IMR-90 (cell line): ENCODE results near the gene AMFR. TPM values are rescaled to one million over a fixed set of nuclear protein-coding genes. Genes with fewer than 3 reads are reported as not detected.

Source experiments
- ATAC-seq: fragments of 200-7000 bp; cut with Tn5 transposase; 2 replicates; pipeline ENCODE4 v1.9.1; 2020; ENCODE audit warnings: low read depth, mild to moderate bottlenecking, moderate library complexity
- BruUV-seq: library from RNA; stranded (reverse); fragments of 400-500 nt; replicated peaks from 2 replicates; lab custom pipeline; 2021; lab: Mats Ljungman, UMichigan
- CTCF ChIA-PET: fragments of 300-600 bp; formaldehyde crosslinking; extraction: SDS; loops from one replicate; lab custom pipeline; 2021; ENCODE audit warnings: antibody characterized with exemption; lab: Yijun Ruan, JAX
- POLR2A ChIA-PET: fragments of 300-600 bp; sonication (Branson Sonifier 250); formaldehyde crosslinking; loops from one replicate; lab custom pipeline; 2022; ENCODE audit warnings: antibody characterized with exemption; ENCODE audit not compliant: unreplicated experiment; lab: Charles Lee
- DNase-seq: peaks from one replicate; pipeline ENCODE4 v3.0.0; 2013
- H2AFZ ChIP-seq: replicated peaks from 2 replicates; pipeline ENCODE3; 2013; ENCODE audit warnings: low read length, mild to moderate bottlenecking; ENCODE audit not compliant: poor library complexity
- H2AK5ac ChIP-seq: 2 replicates; pipeline ENCODE4 v1.6.1; 2013; ENCODE audit warnings: low read depth, low read length, inconsistent platforms
- H2AK9ac ChIP-seq: replicated peaks from 2 replicates; pipeline ENCODE3; 2013; ENCODE audit warnings: mild to moderate bottlenecking, low read depth, low read length, moderate library complexity; ENCODE audit not compliant: poor library complexity
- H2BK120ac ChIP-seq: 2 replicates; pipeline ENCODE4 v1.6.1; 2013; ENCODE audit warnings: low read depth, low read length, inconsistent platforms
- H2BK15ac ChIP-seq: 3 replicates; pipeline ENCODE4 v1.6.1; 2013; ENCODE audit warnings: low read depth, low read length, inconsistent platforms
- H2BK20ac ChIP-seq: 2 replicates; pipeline ENCODE4 v1.6.1; 2013; ENCODE audit warnings: low read depth, mild to moderate bottlenecking, inconsistent platforms, low read length, moderate library complexity
- H2BK5ac ChIP-seq: 2 replicates; pipeline ENCODE4 v1.6.1; 2013; ENCODE audit warnings: mild to moderate bottlenecking, low read depth, low read length, inconsistent platforms; ENCODE audit not compliant: poor library complexity, severe bottlenecking
- H3K14ac ChIP-seq: replicated peaks from 2 replicates; pipeline ENCODE4 v1.6.1; 2013; ENCODE audit warnings: low read depth, low read length, inconsistent platforms
- H3K18ac ChIP-seq: 2 replicates; pipeline ENCODE4 v1.6.1; 2013; ENCODE audit warnings: low read depth, low read length, control low read depth
- H3K23ac ChIP-seq: 2 replicates; pipeline ENCODE4 v1.6.1; 2013; ENCODE audit warnings: low read depth, low read length, inconsistent platforms
- H3K27ac ChIP-seq: 2 replicates; pipeline ENCODE4 v1.5.1; 2013; ENCODE audit warnings: mild to moderate bottlenecking, control low read depth, low read length; ENCODE audit not compliant: insufficient read depth
- H3K27me3 ChIP-seq: 2 replicates; pipeline ENCODE4 v1.6.1; 2013; ENCODE audit warnings: low read length; ENCODE audit not compliant: control insufficient read depth, insufficient read depth
- H3K36me3 ChIP-seq: 2 replicates; pipeline ENCODE4 v1.6.1; 2013; ENCODE audit warnings: low read length, mixed read lengths; ENCODE audit not compliant: control insufficient read depth, insufficient read depth
- H3K4ac ChIP-seq: 2 replicates; pipeline ENCODE4 v1.6.1; 2013; ENCODE audit warnings: low read depth, low read length, inconsistent platforms
- H3K4me1 ChIP-seq: 2 replicates; pipeline ENCODE4 v1.6.1; 2013; ENCODE audit warnings: low read length, mixed read lengths; ENCODE audit not compliant: control insufficient read depth, insufficient read depth
- H3K4me2 ChIP-seq: 2 replicates; pipeline ENCODE4 v1.6.1; 2013; ENCODE audit warnings: low read depth, mild to moderate bottlenecking, control low read depth, low read length, moderate library complexity
- H3K4me3 ChIP-seq: 2 replicates; pipeline ENCODE4 v1.5.1; 2013; ENCODE audit warnings: low read depth, mild to moderate bottlenecking, control low read depth, low read length, moderate library complexity; ENCODE audit not compliant: insufficient read depth
- H3K56ac ChIP-seq: 2 replicates; pipeline ENCODE4 v1.6.1; 2013; ENCODE audit warnings: low read length, inconsistent platforms; ENCODE audit not compliant: insufficient read depth; ENCODE audit errors: extremely low read depth
- H3K79me1 ChIP-seq, 2 experiments: 2 replicates each; pipeline ENCODE4 v1.6.1; 2013; ENCODE audit warnings: low read length in 2 of 2, inconsistent platforms in 1 of 2, low read depth in 1 of 2
- H3K9ac ChIP-seq: 2 replicates; pipeline ENCODE4 v1.6.1; 2013; ENCODE audit warnings: low read depth, low read length, control low read depth
- H3K9me1 ChIP-seq: 2 replicates; pipeline ENCODE4 v1.6.1; 2013; ENCODE audit warnings: low read length, inconsistent platforms; ENCODE audit not compliant: insufficient read depth
- H3K9me3 ChIP-seq: 2 replicates; pipeline ENCODE4 v1.6.1; 2013; ENCODE audit warnings: low read length; ENCODE audit not compliant: control insufficient read depth, insufficient read depth
- H4K20me1 ChIP-seq: 2 replicates; pipeline ENCODE4 v1.6.1; 2013; ENCODE audit warnings: low read length, inconsistent platforms; ENCODE audit not compliant: insufficient read depth
- H4K5ac ChIP-seq: 2 replicates; pipeline ENCODE4 v1.6.1; 2013; ENCODE audit warnings: mild to moderate bottlenecking, low read depth, low read length, control low read depth
- H4K8ac ChIP-seq, 2 experiments: 2 replicates each; pipeline ENCODE4 v1.6.1; 2013; ENCODE audit warnings: low read depth in 2 of 2, low read length in 2 of 2, control low read depth in 1 of 2, inconsistent platforms in 1 of 2
- H4K91ac ChIP-seq: 2 replicates; pipeline ENCODE4 v1.6.1; 2013; ENCODE audit warnings: low read depth, low read length, inconsistent platforms; ENCODE audit not compliant: insufficient read depth
- CEBPB ChIP-seq: IDR thresholded peaks from 2 replicates; pipeline ENCODE4 v1.6.1; 2012; ENCODE audit warnings: low read depth, low read length, improper control_type of control experiment
- CHD1 ChIP-seq: IDR thresholded peaks from 2 replicates; pipeline ENCODE4 v1.6.1; 2012; ENCODE audit warnings: low read depth, low read length, improper control_type of control experiment
- CTCF ChIP-seq: conservative IDR thresholded peaks from 2 replicates; pipeline ENCODE4 v1.5.1; 2012; ENCODE audit warnings: mild to moderate bottlenecking, low read depth, low read length, improper control_type of control experiment
- ELK1 ChIP-seq: fragments of 150-350 bp; IDR thresholded peaks from 2 replicates; pipeline ENCODE4 v1.6.1; 2016; ENCODE audit warnings: low read depth, mild to moderate bottlenecking, low read length, moderate library complexity, borderline replicate concordance
- FOS ChIP-seq: fragments of 150-350 bp; IDR thresholded peaks from 2 replicates; pipeline ENCODE4 v1.6.1; 2016; ENCODE audit warnings: low read depth, low read length
- MAFK ChIP-seq: IDR thresholded peaks from 2 replicates; pipeline ENCODE4 v1.6.1; 2012; ENCODE audit warnings: low read depth, low read length, improper control_type of control experiment
- MAZ ChIP-seq: IDR thresholded peaks from 2 replicates; pipeline ENCODE4 v1.6.1; 2012; ENCODE audit warnings: low read depth, mild to moderate bottlenecking, low read length, improper control_type of control experiment, moderate library complexity, borderline replicate concordance
- MXI1 ChIP-seq: IDR thresholded peaks from 2 replicates; pipeline ENCODE4 v1.6.1; 2012; ENCODE audit warnings: low read depth, mild to moderate bottlenecking, low read length, moderate library complexity, borderline replicate concordance
- NFE2L2 ChIP-seq: fragments of 150-350 bp; IDR thresholded peaks from 2 replicates; pipeline ENCODE4 v1.6.1; 2016; ENCODE audit warnings: low read depth, mild to moderate bottlenecking, low read length
- RAD21 ChIP-seq: IDR thresholded peaks from 2 replicates; pipeline ENCODE4 v1.6.1; 2012; ENCODE audit warnings: low read length, improper control_type of control experiment
- RCOR1 ChIP-seq: IDR thresholded peaks from 2 replicates; pipeline ENCODE4 v1.6.1; 2012; ENCODE audit warnings: mild to moderate bottlenecking, low read length, improper control_type of control experiment; ENCODE audit not compliant: insufficient replicate concordance
- RFX5 ChIP-seq: IDR thresholded peaks from 2 replicates; pipeline ENCODE4 v1.8.0; 2012; ENCODE audit warnings: low read depth, mild to moderate bottlenecking, low read length, moderate library complexity
- SMC3 ChIP-seq: fragments of 150-350 bp; IDR thresholded peaks from 2 replicates; pipeline ENCODE4 v1.6.1; 2016; ENCODE audit warnings: low read depth, mild to moderate bottlenecking, antibody characterized with exemption, low read length, moderate library complexity
- USF2 ChIP-seq: fragments of 150-350 bp; IDR thresholded peaks from 2 replicates; pipeline ENCODE4 v1.6.1; 2017; ENCODE audit warnings: mild to moderate bottlenecking, antibody characterized with exemption, low read length, low read depth
- WGBS, 2 experiments: methylation state at CpG; one replicate each; pipeline versions ENCODE4 v1.1.5 to v1.1.7; 2013; ENCODE audit warnings: missing lambda C conversion rate in 2 of 2; ENCODE audit not compliant: insufficient read length in 1 of 2; ENCODE audit errors: extremely low coverage in 2 of 2; 5-methylcytosine and 5-hydroxymethylcytosine counted together
- dilution Hi-C: fragments of 300-500 bp; cut with HindIII; formaldehyde crosslinking; loops from one replicate; pipeline ENCODE4 v1.14.3; 2018; ENCODE audit warnings: low sequenced_read_pairs; ENCODE audit not compliant: unreplicated experiment
- in situ Hi-C: fragments of 300-500 bp; cut with MboI; formaldehyde crosslinking; loops from 3 replicates; pipeline ENCODE4 v1.14.3; 2019; ENCODE audit warnings: low sequenced_read_pairs, inconsistent platforms, mixed read lengths
- intact Hi-C: fragments of 100-400 bp; cut with micrococcal nuclease; formaldehyde crosslinking; loops from 2 replicates; pipeline ENCODE4 v1.10.0; 2022
- polyA plus RNA-seq, 3 experiments: library from polyadenylated mRNA; depleted of rRNA; stranded (reverse); fragments of >200 nt; gene quantifications; 2 replicates each; pipeline ENCODE4 v1.2.3, GENCODE V29; 2012; ENCODE audit warnings: low replicate concordance in 1 of 3
- total RNA-seq: library from RNA; depleted of rRNA; stranded (reverse); fragments of >200 nt; gene quantifications from 2 replicates; pipeline ENCODE4 v1.2.3, GENCODE V29; 2012

The AMFR gene
- total and polyA plus RNA-seq, 2 of the 4 experiments (the other 2 are of a cell fraction) = 60.7 to 216 TPM

- Histone ChIP-seq H3K4ac (no peak overlapping the region), H3K56ac (no peak overlapping the region), H2BK120ac (no peak overlapping the region), H2BK5ac (no peak overlapping the region), H4K5ac (no peak overlapping the region), H3K18ac (no peak overlapping the region), H3K4me1 (peaks cover 12% of the 10 kb centered on the region), H3K27me3 (peaks cover 5% of the 10 kb centered on the region; the same call in 1 of the 2 replicates), H3K27ac (no peak overlapping the region), H3K4me2 (no peak overlapping the region), H2AFZ (no peak overlapping the region), H4K20me1 (no peaks in the 10 kb centered on the region), H4K91ac (no peak overlapping the region), H3K79me1 (peaks cover 0 to 8% of the 10 kb centered on the region in 2 experiments; a peak in 1 of 4 replicates), H2BK20ac (no peak overlapping the region), H4K8ac (no peak overlapping the region), H3K14ac (no peak overlapping the region), H3K36me3 (no peaks in the 10 kb centered on the region), H3K9me3 (no peaks in the 10 kb centered on the region), H3K9me1 (peaks cover 8% of the 10 kb centered on the region), H3K9ac (no peak overlapping the region), H2AK5ac (no peak overlapping the region), H2BK15ac (no peak overlapping the region), H2AK9ac (no peak overlapping the region), H3K4me3 (no peak overlapping the region), H3K23ac (no peak overlapping the region)
- dilution Hi-C loops (no loop called here), in situ Hi-C loops (loop anchor here (25.0 kb wide), 1 partner anchor 867 kb away; the partner anchor contains the start of gene MMP2), intact Hi-C loops (loop anchor here (10.0 kb wide), 1 partner anchor 250 kb away; the partner anchor contains the start of gene MT2A)
- DNase-seq (no peak), ATAC-seq (no peak)
- WGBS, 2 experiments = 88% methylated on average over 9 of the region's 17 CpGs; no CpG with 5 or more reads in 1 of the 2 experiments
- BruUV-seq = no TSS peak
- CTCF ChIA-PET = no interaction called here
- POLR2A ChIA-PET = no interaction called here
- TF ChIP-seq MAFK (no peak), RFX5 (no peak), MAZ (no peak), CTCF (no peak), MXI1 (no peak), USF2 (no peak), SMC3 (no peak), CEBPB (no peak), FOS (no peak), NFE2L2 (no peak), RCOR1 (no peak), ELK1 (no peak), RAD21 (no peak), CHD1 (no peak)
These were observed 70.6 kb downstream of the AMFR start for GRCh38 chr16:56354746-56355145.
